ENCODE results near the gene PRKN.

PRKN gene

GRCh38 chr6:162336359-162336758 lies 391.2 kb downstream of the PRKN start:
- TF ChIP-seq GATA2 (IDR thresholded peaks at IDR 0.05; ENCODE audit: low read depth, low read length): no peak

DNA sequence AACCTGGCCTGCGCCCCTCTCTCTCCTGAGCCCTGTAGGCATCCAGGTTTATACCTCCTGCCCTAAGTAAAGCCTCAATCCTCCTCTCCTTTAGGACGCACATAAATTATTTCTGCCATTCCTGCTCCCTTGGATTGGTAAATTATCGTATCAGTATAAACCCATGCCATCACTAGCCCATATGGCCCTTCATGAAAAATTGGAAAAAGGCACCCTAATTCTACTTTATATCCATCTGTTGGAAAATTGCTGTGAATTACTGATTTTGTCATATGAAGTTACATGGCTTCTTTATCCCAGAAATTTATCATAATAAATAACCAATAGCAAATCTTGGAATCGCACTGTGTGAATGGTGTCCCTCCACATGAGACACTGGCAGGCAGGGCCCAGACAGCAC lies 395.2 kb downstream of the PRKN start:
- TF ChIP-seq GATA2 (IDR thresholded peaks at IDR 0.05; ENCODE audit: low read depth, low read length) (no peak), GATA3 (IDR thresholded peaks at IDR 0.05; ENCODE audit: low read depth, low read length) (no peak)

DNA sequence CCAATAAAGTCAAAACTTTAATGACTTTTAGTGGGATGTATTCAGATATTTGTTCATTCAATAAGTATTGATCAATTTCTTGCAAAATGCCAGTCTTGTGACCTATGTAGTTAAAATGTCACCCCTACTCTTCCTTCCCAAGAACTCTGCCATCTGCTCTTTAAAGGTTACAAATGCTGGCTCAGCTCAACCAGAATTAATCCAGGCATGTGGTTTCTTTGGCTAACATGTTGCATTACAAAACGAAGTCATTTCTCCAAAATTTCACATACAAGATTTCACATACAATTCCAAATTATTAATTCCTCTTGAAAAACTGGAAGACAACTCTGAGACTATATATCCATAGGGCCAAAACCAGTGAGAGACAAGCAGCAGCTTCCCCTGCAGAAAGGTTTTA lies 395.7 kb downstream of the PRKN start:
- no peak for TF ChIP-seq GATA3 (IDR thresholded peaks at IDR 0.05; ENCODE audit: low read depth, low read length)
- TF ChIP-seq GATA2 (IDR thresholded peaks at IDR 0.05; ENCODE audit: low read depth, low read length): no peak

- no peak for TF ChIP-seq GATA2 (IDR thresholded peaks at IDR 0.05; ENCODE audit: low read depth, low read length)
- TF ChIP-seq GATA3 (IDR thresholded peaks at IDR 0.05; ENCODE audit: low read depth, low read length): no peak
Measured at GRCh38 chr6:162325826-162326225, 401.7 kb downstream of the PRKN start.

GRCh38 chr6:162325051-162325450 lies 402.5 kb downstream of the PRKN start:
- TF ChIP-seq GATA3 (IDR thresholded peaks at IDR 0.05; ENCODE audit: low read depth, low read length) (no peak), GATA2 (IDR thresholded peaks at IDR 0.05; ENCODE audit: low read depth, low read length) (no peak)

- TF ChIP-seq GATA3 (IDR thresholded peaks at IDR 0.05; ENCODE audit: low read depth, low read length) (no peak), GATA2 (IDR thresholded peaks at IDR 0.05; ENCODE audit: low read depth, low read length) (no peak)
Measured at GRCh38 chr6:162315291-162315690, 412.3 kb downstream of the PRKN start.

- TF ChIP-seq GATA2 (IDR thresholded peaks at IDR 0.05; ENCODE audit: low read depth, low read length): no peak
- TF ChIP-seq GATA3 (IDR thresholded peaks at IDR 0.05; ENCODE audit: low read depth, low read length): no peak
Measured at GRCh38 chr6:162313922-162314660, 413.5 kb downstream of the PRKN start.

GRCh38 chr6:162307865-162308264 lies 419.7 kb downstream of the PRKN start:
- TF ChIP-seq GATA2 (IDR thresholded peaks at IDR 0.05; ENCODE audit: low read depth, low read length) (no peak), GATA3 (IDR thresholded peaks at IDR 0.05; ENCODE audit: low read depth, low read length) (no peak)

- no peak for TF ChIP-seq GATA2 (IDR thresholded peaks at IDR 0.05; ENCODE audit: low read depth, low read length)
- no peak for TF ChIP-seq GATA3 (IDR thresholded peaks at IDR 0.05; ENCODE audit: low read depth, low read length)
Measured at GRCh38 chr6:162306616-162307015, 420.9 kb downstream of the PRKN start.

GRCh38 chr6:162301128-162301527 lies 426.4 kb downstream of the PRKN start:
- no peak for TF ChIP-seq GATA3 (IDR thresholded peaks at IDR 0.05; ENCODE audit: low read depth, low read length)
- no peak for TF ChIP-seq GATA2 (IDR thresholded peaks at IDR 0.05; ENCODE audit: low read depth, low read length)

DNA sequence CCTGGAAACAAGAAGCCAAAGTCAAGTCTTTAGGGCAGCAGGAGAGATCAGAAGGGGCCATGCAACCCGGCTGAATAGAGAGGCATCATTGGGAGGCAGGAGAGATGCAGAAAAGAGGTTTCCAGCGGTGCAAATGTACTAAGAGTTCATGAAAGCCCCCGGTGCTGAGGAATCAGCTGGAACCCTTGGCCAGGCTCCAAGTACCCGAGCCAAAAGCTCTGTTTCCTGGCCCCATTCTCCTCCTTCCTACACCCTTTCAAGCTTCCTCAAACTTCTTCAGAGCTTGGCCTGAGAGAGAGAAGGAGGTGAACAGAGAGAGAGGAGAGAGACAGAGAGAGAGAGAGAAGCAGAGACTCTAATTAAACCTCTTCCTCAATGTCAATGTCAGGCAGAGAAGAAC lies 433.5 kb downstream of the PRKN start:
- no peak for TF ChIP-seq GATA2 (IDR thresholded peaks at IDR 0.05; ENCODE audit: low read depth, low read length)
- TF ChIP-seq GATA3 (IDR thresholded peaks at IDR 0.05; ENCODE audit: low read depth, low read length): no peak

DNA sequence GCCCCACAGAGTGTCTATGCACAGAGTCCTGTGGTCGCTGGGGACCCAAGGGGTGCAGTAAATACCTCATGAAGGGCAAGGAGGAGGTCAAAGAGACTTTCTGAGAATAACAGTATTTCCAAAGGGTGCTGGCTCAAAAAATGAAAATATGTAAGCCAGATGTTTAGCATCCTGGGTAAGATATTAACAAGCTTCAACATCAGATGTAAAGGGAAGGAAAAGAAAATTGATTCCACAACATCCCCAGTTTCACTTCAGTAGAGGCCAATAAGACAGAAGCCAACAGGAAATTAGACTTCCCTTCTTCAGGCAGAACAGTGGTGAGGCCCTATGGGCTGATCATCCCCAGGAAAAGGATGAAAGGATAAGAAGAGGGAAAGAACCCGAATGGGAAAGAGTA lies 434.7 kb downstream of the PRKN start:
- TF ChIP-seq GATA3 (IDR thresholded peaks at IDR 0.05; ENCODE audit: low read depth, low read length) (no peak), GATA2 (IDR thresholded peaks at IDR 0.05; ENCODE audit: low read depth, low read length) (no peak)

GRCh38 chr6:162290846-162291465 lies 436.6 kb downstream of the PRKN start:
- TF ChIP-seq GATA3 (IDR thresholded peaks at IDR 0.05; ENCODE audit: low read depth, low read length) (no peak), GATA2 (IDR thresholded peaks at IDR 0.05; ENCODE audit: low read depth, low read length) (no peak)

- no peak for TF ChIP-seq GATA2 (IDR thresholded peaks at IDR 0.05; ENCODE audit: low read depth, low read length)
- no peak for TF ChIP-seq GATA3 (IDR thresholded peaks at IDR 0.05; ENCODE audit: low read depth, low read length)
Measured at GRCh38 chr6:162289972-162290371, 437.6 kb downstream of the PRKN start.

GRCh38 chr6:162273986-162274385 lies 453.6 kb downstream of the PRKN start:
- no peak for TF ChIP-seq GATA3 (IDR thresholded peaks at IDR 0.05; ENCODE audit: low read depth, low read length)
- no peak for TF ChIP-seq GATA2 (IDR thresholded peaks at IDR 0.05; ENCODE audit: low read depth, low read length)
